ENCODE results near the gene TYSND1.
"Not testable (repeated sequence)": the region's sequence is repeated elsewhere in the genome, so short reads cannot be mapped to it uniquely, and the experiment has no call there.

TYSND1 gene

DNA sequence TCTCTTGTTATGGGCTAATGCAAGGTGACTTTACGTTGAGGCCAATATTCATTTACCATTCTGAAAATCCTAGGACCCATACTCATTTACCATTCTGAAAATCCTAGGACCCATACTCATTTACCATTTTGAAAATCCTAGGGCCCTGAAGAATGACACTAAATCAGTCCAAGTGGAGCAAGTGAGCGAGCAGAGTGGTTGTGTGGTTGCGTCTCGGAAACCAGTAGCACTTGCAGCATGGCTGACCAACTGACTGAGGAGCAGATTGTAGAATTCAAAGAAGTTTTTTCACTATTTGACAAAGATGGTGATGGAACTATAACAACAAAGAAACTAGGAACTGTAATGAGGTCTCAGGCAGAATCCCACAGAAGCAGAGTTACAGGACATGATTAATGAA lies 16.9 kb upstream of the TYSND1 start:
- no peak for DNase-seq

DNA sequence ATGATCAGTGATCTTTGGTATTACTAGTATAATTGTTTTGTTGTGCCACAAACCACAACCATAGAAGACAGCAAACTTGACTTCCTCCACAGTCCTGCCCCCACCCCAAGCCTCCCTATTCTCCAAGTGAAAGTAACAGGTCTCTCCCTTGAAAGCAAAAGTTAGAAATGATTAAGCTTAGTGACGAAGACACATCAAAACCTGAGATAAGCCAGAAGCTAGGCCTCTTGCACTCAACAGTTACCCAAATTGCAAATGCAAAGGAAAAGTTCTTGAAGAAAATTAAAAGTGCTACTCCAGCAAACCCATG lies 16.3 kb upstream of the TYSND1 start:
- DNase-seq: no peak

DNA sequence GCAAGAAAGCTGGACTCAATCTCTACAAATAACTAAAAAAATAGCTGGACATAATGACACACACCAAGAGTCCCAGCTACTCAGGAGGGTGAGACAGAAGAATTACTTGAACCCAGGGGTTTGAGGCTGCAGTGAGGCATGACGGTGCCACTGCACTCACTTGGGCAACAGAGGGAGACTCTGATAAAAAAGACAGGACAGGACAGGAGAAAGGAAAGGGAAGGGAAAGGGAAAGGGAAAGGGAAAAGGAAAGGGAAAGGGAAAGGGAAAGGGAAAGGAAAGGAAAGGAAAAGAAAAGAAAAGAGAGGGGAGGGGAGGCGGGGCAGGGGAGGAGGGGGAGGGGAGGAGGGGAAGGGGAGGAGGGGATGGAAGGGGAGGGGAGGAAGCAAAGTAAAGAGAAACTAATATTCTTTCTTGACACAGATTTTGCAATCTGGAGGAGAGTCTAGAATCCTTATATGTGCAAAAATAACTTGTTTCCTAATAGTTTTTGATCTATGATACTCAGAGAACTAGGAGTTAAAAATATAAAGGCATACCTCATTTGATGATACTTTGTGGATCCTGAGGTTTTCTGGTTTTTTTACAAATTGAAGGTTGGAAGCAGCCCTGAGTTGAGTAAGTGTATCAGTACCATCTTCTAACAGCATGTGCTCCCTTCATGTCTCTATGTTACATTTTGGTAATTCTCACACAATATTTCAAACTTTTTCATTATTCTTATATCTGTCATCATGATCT lies 15.8 kb upstream of the TYSND1 start:
- DNase-seq: no peak

DNA sequence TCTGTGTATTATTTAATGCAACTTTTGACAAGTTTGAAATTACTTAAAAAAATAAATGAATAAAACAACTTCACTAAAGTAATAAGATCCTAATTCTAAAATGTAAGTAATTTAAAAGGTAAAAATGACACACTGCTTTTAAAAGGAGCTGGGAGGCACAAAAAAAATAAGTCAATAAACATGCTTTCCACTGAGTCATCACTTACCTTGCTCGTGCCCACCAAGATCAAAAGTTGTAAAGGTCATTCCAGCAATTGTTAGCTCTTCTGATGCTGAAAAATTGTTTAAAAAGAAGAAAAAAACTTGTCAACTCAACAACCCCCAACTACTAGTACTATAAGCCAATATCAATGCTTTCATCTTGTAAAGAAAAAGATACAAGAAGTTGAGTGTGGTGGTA lies 14.3 kb upstream of the TYSND1 start:
- no peak for DNase-seq

DNA sequence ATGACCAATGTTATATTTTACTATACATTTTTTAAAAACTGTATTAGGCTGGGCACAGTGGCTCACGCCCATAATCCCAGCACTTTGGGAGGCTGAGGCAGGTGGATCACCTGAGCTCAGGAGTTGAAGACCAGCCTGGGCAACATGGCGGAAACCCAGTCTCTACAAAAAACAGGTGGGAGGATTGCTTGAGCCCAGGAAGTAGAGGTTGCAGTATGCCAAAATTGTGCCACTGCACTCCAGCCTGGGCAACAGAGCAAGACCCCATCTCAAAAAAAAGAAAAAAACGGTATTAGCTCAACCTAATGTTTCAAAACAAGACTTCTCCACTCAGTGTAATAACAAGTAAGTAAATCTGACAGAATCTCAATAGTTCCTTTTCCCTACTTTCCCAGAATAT lies 12.9 kb upstream of the TYSND1 start:
- not testable (repeated sequence) for DNase-seq

DNA sequence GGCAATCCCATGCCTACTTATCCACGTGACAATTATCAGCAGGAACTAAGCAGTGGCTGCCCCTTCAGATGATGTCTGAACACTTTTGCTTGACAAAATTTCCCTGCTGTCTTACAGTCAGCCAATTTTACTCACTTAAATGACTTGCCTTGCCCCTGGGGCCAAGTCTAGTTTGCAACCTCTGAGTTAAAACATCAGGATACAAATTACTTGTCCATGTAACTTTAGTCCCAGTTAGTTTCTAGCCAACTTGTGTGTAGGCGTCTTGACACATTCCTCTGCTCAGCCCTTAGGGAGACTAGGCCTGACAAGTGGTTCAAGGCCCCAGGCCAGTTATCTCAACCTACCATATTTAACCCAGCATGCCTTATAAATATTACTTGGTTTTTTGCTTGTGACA lies 11.6 kb upstream of the TYSND1 start:
- no peak for DNase-seq

DNA sequence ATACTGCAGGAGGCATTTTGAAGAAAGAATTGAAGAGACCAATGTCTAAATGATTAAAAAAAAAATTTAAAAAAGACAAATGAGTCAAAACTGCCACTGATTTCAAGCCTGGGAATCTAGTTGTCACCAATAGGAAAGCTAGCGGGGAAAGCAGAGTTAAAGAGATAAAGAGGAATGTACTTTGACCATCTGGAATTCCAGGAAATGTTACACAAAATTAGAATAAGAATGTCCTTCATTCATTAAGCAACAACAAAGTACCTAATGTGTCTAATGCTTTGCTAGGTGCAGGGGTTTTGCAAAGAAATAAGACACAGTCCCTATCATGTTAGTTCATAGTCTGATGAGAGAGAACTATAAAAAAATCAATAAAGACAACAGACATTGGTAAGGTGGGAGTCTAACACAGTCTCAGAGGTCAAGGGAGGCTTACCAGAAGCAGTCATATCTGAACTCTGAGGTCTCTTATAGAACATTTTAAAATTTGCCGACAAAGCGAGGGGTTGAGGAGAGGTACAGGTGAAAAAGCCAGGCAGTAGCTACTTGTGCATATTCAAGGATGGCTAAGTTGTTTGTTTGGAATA lies 8.8 kb upstream of the TYSND1 start:
- DNase-seq: no peak

DNA sequence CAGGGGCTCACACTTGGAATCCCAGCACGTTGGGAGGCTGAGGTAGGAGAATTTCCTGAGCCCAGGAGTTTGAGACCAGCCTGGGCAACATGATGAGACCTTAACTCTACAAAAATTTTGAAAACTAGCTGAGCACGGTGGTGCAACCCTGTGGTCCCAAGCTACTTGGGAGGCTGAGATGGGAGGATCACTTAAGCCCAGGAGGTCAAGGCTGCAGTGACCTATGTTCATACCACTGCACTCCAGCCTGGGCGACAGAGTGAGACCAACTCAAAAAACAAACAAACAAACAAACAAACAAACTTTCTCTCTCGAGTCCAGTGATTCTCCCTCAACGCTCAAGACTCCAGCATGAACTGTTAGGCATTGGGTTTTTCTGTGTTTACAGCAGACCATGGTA lies 2.0 kb upstream of the TYSND1 start:
- DNase-seq: no peak

DNA sequence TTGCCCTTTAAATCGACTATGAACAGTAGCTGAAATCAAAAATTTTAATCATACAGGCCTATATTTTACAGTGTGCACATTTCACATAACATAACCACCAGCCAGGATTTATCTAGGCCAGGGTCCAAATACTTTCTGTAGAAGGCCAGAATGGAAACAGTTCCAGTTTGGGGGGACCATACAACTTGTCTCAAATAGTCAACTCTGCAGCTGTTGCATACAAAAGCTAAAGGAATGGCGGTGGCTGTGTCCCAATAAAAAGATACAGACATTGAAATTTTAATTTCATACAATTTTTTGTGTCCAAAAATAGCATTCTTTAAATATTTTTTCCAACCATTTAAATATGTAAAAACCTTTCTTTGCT lies 742 bp upstream of the TYSND1 start:
- no peak for DNase-seq

DNA sequence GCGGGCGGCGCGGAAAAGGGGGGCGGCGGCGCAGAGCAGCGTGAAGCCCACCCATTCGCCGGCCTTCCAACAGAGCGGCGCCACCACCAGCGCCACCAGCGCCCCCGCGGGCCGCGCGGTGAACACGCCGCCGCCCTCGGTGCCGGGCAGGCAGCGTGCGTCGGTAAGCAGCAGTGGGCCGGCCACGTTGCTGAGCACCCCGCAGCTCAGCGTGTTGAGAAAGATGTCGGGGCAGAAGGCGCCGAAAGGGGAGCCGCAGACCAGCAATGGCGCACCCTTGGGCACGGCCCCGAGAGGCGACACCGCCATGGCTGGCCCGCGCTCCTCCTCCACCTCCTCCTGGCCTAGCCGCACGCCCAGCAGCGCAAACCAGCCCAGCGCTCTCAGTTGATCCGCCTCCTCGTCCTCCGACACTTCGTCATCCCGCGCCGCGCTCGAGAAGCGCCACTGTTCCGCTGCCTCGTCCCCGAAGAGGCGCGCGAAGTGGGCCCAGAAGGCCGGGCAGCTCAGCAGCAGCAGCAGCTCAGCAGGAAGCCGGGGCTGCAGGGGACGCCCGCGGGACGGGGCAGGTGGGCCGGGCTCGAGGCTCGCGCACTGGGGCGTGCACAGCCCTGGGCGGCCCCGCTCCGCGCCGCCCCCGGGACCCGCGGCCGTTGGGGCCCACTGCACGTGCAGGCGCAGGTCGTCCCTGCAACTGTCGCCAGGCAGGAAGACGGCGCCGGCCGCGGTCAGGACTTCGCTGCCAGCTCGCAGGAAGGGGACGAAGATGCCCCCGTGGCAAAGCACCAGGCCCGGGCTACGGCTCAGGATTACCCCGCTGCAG lies 623 bp downstream of the TYSND1 start:
- no peak for DNase-seq

DNA sequence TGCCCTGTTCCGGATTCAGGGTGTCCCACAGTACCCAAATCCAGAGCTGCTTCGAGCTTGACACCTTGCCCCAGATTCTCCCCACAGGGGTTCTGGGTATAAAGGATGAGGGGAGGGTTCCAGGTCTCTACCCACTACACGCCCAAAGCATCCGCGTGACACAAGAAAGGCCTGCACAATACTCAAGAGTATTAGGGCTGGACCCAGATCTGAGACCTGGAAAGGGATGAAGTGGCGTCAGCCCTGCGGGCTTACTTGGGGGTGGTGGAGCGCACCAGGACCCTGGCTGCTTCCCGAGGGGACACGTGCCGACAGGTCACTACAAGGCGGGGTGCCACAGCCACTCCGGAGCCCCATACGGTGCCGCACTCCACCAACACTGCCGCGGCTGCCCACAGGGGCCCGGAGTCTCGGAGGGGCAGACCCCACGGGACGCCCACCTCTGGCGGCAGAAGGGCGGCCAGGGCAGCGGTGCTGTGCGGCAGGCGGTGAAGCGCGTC lies 1.3 kb downstream of the TYSND1 start:
- DNase-seq: no peak

DNA sequence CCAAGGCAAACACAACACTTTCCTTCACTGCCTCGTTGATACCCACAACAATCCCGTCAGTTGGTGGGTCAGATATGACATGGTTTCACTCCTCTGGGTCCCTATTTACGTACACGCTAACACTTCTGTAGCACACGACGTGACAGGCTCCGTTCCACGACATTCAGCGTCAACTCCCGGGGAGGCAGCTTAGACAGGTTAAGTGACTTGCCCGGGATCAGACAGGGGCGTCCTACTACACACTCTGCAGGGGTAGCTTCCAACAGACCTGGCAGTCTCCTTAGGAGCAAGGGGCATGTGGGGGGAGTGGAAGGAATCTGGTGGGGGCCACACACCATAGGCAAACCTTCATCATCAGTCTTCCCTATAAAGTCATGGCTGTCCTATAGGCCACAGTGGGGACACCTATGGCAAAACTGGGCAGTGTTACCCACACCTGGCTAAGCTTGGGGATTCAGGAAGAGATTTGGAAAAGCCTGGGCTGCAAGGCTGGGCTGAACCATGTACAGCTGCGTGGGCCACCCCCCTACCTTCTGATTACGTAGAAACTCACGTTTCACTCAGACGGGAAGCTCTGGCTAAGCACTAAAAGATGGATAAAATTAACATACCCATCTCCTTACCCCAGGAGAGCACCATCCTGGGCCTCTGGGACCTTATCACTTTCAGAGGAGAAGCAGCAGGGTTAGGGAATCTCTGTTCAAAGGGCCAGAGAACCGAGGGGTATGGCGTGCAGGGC lies 2.0 kb downstream of the TYSND1 start:
- DNase-seq: no peak

DNA sequence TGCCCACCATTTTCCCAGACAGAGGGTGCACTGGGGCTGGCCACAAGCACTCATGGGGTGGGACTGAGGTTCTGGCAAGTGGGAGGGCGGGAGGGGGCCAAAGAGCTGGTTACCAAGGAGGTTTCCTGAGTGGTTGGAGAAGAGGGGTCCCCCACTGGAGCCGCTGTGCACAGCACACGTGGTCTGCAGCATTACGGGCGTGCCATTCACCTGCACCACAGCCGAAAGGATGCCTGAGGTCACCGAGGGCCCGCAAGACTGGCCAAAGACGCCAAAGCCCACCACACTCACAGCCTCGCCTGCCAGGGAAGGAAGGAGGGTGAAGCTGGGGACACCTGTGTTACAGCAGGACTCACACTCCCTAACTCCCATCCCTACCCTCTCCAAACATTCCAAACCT lies 3.9 kb downstream of the TYSND1 start:
- no peak for DNase-seq

DNA sequence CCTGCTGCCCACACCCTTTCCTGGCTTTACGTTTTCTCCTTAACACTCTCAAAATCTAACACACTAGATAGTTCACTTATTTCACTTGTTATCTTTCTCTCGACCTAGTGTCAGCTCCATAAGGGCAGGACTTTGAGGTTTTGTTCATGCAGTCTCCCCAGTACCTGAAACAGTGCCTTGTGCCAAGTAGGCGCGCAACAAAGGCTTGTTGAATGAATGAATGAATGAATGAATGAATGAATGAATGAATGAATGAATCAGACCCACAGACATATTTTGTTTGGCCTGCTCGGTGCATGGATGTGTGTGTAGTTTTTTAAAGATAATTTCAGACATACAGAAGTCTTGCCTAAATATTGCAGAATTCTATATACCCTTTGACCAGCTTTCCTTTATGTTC lies 6.2 kb downstream of the TYSND1 start:
- DNase-seq: no peak

DNA sequence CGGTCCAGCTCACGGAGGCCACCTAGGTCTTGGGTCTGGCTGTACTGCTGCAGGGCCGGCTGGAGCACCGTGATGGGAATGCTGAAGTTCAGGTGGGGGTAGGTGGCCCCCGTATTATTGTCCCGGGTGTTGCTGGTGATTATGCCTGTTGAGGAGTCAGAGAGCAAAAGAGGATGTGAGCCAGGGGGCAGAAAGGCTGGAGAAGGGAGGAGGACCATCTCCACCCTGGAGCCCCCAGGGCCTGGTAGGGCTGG lies 6.6 kb downstream of the TYSND1 start:
- DNase-seq: no peak

DNA sequence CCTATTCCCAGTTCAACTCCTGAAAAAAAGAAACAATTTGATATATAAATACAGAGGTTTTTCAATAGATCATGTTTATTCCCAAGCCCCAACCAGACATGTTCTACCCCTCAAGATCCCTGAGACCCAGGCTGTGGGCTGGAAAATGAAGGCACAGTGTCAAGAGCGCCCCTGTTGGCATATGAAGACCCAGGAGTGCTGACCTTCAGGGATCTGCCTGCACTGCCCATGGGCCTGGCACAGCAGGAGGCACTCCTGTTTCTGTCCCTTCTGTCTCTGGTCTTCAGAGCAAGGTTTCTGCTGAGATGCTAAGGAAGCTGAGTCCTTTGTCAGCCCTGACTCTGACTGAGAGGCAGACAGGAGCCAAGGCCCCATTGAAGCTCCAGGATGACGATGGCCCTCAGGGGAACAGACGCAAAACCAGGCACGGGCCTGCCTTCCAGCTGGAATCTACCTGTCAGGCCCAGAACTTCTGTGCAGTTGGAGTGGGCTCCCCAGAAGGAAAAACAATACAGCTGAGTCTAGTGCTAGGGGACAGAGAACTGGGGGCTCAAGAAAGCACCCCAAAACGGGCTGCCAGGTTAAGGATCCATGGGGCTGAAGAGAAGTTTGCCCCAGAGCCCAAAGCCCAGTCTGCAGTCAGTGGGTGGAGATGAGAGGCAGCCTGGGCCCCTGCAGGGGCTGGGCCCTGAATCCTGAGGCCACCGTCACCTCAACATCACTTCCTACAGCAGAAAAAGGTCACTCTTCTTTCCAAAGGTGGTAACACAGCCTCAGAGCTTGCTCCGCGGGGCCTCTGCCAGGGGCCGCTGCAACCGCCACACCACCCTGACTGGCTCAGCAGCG lies 7.1 kb downstream of the TYSND1 start:
- DNase-seq: no peak

DNA sequence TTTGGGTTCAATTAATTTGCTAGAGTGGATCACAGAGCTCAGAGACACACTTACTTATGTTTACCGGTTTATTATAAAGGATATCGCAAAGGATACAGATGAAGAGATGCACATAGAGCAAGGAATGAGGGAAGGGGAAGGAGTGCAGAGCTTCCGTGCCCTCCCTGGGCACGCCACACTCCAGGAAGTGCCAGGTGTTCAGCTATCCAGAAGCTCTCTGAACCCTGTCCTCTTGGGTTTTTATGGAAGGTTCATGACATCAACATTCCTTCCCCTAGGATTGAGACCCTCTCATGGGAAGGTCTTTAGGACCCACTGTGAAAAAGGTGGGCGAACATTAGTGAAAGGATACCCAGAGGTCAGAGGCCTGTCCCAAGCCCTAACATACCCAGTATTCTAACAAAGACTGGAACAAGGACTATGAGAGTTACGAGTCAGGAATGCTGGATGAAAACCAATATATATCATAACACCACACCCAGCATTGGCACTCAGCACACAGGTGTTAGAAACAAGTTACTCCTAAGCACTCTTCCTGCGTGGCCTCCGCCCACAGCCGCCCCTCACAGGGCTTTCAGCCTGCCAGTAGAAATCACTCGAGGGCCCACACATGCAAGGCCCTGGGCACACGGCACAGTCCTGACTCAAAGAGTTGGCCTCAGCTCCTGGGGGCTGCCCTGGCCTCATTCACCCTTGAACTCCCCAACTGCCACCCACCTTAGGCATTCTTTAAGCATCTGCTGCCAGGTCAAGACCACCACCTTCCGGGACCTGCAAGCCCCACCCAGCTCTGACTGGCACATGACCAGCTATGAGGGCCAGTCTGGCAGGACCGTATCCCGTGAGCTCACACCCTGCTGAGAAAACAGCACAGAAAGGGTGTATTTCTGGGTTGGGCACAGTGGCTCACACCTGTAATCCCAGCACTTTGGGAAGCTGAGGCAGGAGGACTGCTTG lies 8.3 kb downstream of the TYSND1 start:
- DNase-seq: no peak

DNA sequence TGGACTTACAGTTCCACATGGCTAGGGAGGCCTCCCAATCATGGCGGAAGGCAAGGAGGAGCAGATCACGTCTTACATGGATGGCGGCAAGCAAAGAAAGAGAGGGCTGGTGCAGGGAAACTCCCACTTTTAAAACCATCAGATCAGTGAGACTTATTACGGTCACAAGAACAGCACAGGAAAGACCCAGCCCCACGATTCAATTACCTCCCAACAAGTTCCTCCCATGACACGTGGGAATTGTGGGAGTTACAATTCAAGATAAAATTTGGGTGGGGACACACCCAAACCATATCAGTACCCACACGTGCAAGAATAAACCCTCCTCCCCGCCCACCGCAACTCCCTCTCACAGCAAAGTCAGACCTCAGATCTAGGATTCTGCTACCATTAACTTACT lies 9.4 kb downstream of the TYSND1 start:
- no peak for DNase-seq

DNA sequence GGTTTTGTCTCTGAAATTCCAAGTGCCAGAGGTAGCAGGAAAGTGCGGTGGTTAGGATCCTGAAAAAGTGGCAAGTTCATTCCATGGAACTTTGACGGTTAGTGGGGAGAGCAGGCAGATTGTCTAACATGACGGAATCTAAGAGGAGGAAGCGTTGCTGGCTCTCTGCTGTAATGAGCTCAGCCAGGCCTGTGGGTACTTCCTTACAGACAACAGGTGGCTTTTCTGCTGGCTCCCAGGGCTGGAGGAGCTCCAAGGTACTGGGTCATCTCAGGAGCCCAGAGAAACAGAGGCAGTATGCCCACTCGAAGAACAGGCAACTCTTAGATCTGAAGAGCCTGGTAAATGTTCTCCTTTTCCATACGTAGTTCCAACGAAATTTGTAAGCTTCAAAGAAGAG lies 10.8 kb downstream of the TYSND1 start:
- no peak for DNase-seq

DNA sequence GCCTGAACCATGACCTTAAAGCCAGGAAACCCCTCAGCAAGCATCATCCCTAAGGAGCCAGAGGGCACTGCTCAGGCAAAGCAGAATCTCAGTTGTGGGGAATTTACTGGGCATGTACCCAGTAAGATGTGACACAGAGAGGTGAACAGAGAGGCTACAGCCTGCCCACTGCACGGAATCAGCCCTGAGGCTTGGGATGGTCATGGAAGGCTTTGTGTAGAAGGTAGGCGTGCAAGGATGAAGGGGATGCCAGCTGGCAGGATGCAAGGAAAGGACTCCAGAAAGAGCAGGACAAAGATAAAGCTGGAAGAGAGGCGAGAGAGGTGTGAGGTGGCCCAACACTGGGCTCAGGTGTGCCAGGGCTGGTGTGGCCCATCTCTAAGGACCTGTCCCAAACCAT lies 11.5 kb downstream of the TYSND1 start:
- DNase-seq: no peak
